Adipocyte (in vitro differentiated cells): ENCODE data around the gene CDC42EP4.
A peak's percentile ranks its signal among the peaks of the same experiment; 100 is the strongest.

ENCODE experiments used
- DNase-seq: peaks from one replicate; pipeline ENCODE4 v3.0.0-alpha.2; 2015; ENCODE audit warnings: low read depth
- H3K27me3 ChIP-seq: replicated peaks from 2 replicates; pipeline ENCODE4 v1.7.0; 2013; ENCODE audit warnings: mild to moderate bottlenecking, low read length, moderate library complexity; ENCODE audit not compliant: control insufficient read depth, insufficient read depth
- H3K36me3 ChIP-seq: 2 replicates; pipeline ENCODE4 v1.7.0; 2013; ENCODE audit warnings: low read length, mild to moderate bottlenecking, moderate library complexity; ENCODE audit not compliant: control insufficient read depth, insufficient read depth, severe bottlenecking
- H3K4me1 ChIP-seq: 2 replicates; pipeline ENCODE4 v1.7.0; 2013; ENCODE audit warnings: mild to moderate bottlenecking, low read length, moderate library complexity; ENCODE audit not compliant: control insufficient read depth, insufficient read depth
- H3K4me3 ChIP-seq: 2 replicates; pipeline ENCODE4 v1.7.0; 2013; ENCODE audit warnings: mild to moderate bottlenecking, low read length, moderate library complexity
- H3K9ac ChIP-seq: 2 replicates; pipeline ENCODE4 v1.7.0; 2013; ENCODE audit warnings: mild to moderate bottlenecking, low read length, moderate library complexity
- H3K9me3 ChIP-seq: 2 replicates; pipeline ENCODE4 v1.7.0; 2013; ENCODE audit warnings: mild to moderate bottlenecking, low read length, moderate library complexity; ENCODE audit not compliant: control insufficient read depth

The CDC42EP4 gene

DNA sequence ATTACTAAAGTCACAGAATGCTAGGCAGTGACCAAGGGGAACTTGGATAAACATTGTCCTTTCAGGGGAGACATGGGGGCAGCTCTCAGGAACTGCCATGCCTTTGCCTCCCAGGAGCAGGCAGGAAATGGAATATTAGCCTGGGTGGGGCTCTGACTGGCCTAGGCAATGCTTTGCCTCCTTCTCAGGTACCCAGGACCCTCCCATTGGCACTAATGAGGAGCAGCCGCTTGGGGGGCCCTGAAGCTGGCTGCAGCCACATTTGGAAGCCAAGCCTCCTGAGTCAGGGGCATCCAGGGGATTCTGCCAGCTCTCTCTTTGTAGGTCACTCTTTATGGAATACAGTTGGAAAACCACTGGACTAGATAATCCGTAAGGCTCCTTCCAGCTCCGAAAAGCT lies 55.6 kb downstream of the CDC42EP4 start:
- no peak overlapping the region for H3K9ac ChIP-seq
- no peak overlapping the region for H3K4me3 ChIP-seq
- H3K9me3 ChIP-seq, result no peaks in the 10 kb centered on the region
- H3K4me1 ChIP-seq, result no peaks in the 10 kb centered on the region
- H3K27me3 ChIP-seq, result peaks cover 28% of the 10 kb centered on the region
- no peak for DNase-seq
- no peaks in the 10 kb centered on the region for H3K36me3 ChIP-seq

- no peaks in the 10 kb centered on the region for H3K4me1 ChIP-seq
- peak; percentile 70 for DNase-seq
- H3K4me3 ChIP-seq, result no peak overlapping the region
- no peaks in the 10 kb centered on the region for H3K9me3 ChIP-seq
- no peaks in the 10 kb centered on the region for H3K36me3 ChIP-seq
- no peak overlapping the region for H3K9ac ChIP-seq
- peaks cover 33% of the 10 kb centered on the region for H3K27me3 ChIP-seq
Measured at GRCh38 chr17:73255671-73256181, 56.1 kb downstream of the CDC42EP4 start.

DNA sequence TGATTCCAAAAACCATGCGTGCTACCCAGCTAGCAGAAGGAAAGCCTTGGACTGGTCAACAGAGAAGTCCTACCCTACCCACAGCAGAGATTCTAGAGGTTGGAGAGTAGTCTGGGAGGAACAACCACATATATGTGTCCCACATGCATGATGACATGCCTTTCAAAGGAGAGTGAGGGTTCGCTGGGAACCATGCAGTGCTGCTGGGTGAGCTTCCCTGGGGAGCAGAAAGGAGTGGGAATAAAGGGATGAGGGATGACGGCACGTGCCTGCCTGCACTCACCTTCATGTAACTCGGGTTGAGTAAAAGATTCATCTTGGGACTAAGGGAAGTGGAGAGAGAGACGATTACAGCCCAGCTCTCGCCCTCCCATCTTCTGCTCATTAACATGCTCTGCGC lies 59.9 kb downstream of the CDC42EP4 start:
- Histone ChIP-seq H3K36me3 (peaks cover 5% of the 10 kb centered on the region), H3K9ac (no peak overlapping the region), H3K4me1 (no peaks in the 10 kb centered on the region), H3K9me3 (no peaks in the 10 kb centered on the region), H3K4me3 (no peak overlapping the region), H3K27me3 (peaks cover 28% of the 10 kb centered on the region)
- no peak for DNase-seq

- peaks cover 28% of the 10 kb centered on the region for H3K27me3 ChIP-seq
- H3K4me3 ChIP-seq, result no peak overlapping the region
- peaks cover 6% of the 10 kb centered on the region for H3K36me3 ChIP-seq
- no peaks in the 10 kb centered on the region for H3K4me1 ChIP-seq
- no peaks in the 10 kb centered on the region for H3K9me3 ChIP-seq
- H3K9ac ChIP-seq, result no peak overlapping the region
- DNase-seq, result no peak
Measured at GRCh38 chr17:73250851-73251640, 60.8 kb downstream of the CDC42EP4 start.

DNA sequence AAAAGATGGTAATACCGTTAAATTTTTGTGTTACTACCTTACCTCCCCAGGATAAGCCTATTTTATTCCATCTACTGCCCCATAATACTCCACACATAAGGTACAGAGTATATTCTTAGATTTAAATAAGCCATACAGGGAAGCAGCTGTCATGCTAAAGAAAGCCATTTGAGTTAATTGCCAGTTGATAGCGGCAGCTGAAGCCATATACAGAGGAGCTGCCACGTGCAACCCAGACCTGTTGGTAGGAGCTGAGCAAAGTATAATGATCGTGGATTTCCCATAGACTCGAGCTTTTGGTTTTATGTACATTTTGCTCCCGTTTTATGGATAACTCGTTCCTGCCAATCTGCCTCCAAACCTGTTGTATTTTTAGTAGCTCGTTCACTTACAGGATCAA lies 62.1 kb downstream of the CDC42EP4 start:
- Histone ChIP-seq H3K9me3 (no peaks in the 10 kb centered on the region), H3K36me3 (peaks cover 12% of the 10 kb centered on the region), H3K27me3 (peaks cover 28% of the 10 kb centered on the region), H3K9ac (no peak overlapping the region), H3K4me1 (no peaks in the 10 kb centered on the region), H3K4me3 (no peak overlapping the region)
- no peak for DNase-seq

GRCh38 chr17:73248532-73248931 lies 63.3 kb downstream of the CDC42EP4 start:
- H3K4me1 ChIP-seq, result no peaks in the 10 kb centered on the region
- peaks cover 19% of the 10 kb centered on the region for H3K36me3 ChIP-seq
- no peaks in the 10 kb centered on the region for H3K9me3 ChIP-seq
- H3K4me3 ChIP-seq, result no peak overlapping the region
- DNase-seq, result no peak
- peaks cover 23% of the 10 kb centered on the region for H3K27me3 ChIP-seq
- H3K9ac ChIP-seq, result no peak overlapping the region

DNA sequence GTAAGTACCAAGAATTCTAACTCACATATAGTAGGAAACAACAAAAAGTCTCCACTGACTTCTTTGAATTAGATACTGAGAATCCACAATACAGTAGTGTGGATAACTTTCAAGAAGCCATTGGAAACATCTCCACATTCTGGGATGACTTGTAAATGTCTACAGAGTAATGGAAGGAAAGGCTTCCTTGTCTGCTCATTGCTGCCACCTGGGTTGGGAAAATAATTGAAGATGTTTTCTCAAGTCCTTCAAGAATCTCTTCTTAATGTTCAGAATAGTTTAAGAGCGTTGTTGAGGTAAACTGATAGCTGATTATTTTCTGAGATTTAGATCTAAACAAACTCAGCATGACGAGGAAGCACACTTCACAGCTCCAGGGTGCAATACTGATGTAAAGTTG lies 64.1 kb downstream of the CDC42EP4 start:
- H3K36me3 ChIP-seq, result peaks cover 20% of the 10 kb centered on the region
- H3K4me1 ChIP-seq, result no peaks in the 10 kb centered on the region
- H3K4me3 ChIP-seq, result no peak overlapping the region
- H3K9me3 ChIP-seq, result no peaks in the 10 kb centered on the region
- peaks cover 20% of the 10 kb centered on the region for H3K27me3 ChIP-seq
- peak; percentile 27 for DNase-seq
- H3K9ac ChIP-seq, result no peak overlapping the region

DNA sequence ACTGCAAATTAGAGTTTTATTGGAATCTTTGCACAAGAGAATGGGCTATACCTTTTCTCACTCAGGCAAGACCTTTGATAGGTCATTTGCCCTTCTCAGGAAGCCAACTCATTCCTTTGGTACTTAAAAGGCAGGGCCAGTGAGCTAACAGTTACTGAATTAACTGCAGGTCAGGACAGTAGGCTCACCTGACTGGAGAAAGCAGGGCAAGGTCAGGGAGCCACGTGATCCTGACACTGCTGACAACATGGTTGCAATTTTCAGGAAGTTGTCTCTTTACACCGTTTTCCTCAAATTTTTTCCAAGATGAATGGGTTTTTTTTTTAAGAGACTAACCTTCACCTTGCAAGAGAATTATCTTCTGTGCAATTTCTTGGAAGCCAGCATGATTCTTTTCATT lies 71.2 kb downstream of the CDC42EP4 start:
- Histone ChIP-seq H3K36me3 (peaks cover 31% of the 10 kb centered on the region), H3K4me1 (no peaks in the 10 kb centered on the region)

GRCh38 chr17:73237714-73238113 lies 74.1 kb downstream of the CDC42EP4 start:
- Histone ChIP-seq H3K9me3 (no peaks in the 10 kb centered on the region), H3K4me3 (no peak overlapping the region), H3K36me3 (peaks cover 28% of the 10 kb centered on the region), H3K27me3 (no peaks in the 10 kb centered on the region), H3K4me1 (peaks cover 5% of the 10 kb centered on the region), H3K9ac (no peak overlapping the region)
- no peak for DNase-seq

More for the DNA sequence above, 71.2 kb downstream of the CDC42EP4 start:
- Histone ChIP-seq H3K27me3 (no peaks in the 10 kb centered on the region), H3K4me3 (no peak overlapping the region), H3K9ac (no peak overlapping the region), H3K9me3 (no peaks in the 10 kb centered on the region)
- DNase-seq, result no peak

- H3K4me1 ChIP-seq, result peaks cover 17% of the 10 kb centered on the region
- no peak overlapping the region for H3K4me3 ChIP-seq
- no peaks in the 10 kb centered on the region for H3K27me3 ChIP-seq
- H3K9me3 ChIP-seq, result no peaks in the 10 kb centered on the region
- H3K9ac ChIP-seq, result no peak overlapping the region
- peaks cover 28% of the 10 kb centered on the region for H3K36me3 ChIP-seq
- DNase-seq, result no peak
Measured at GRCh38 chr17:73234736-73235135, 77.1 kb downstream of the CDC42EP4 start.
